NCI-H1436 treated with DMSO at 0.1 percent for 48 hours (cell line): ENCODE measurements around the gene STAT2.

Experiments used
- DNase-seq: peaks from one replicate; lab custom pipeline; 2025; lab: John Stamatoyannopoulos, UW

STAT2 gene

DNA sequence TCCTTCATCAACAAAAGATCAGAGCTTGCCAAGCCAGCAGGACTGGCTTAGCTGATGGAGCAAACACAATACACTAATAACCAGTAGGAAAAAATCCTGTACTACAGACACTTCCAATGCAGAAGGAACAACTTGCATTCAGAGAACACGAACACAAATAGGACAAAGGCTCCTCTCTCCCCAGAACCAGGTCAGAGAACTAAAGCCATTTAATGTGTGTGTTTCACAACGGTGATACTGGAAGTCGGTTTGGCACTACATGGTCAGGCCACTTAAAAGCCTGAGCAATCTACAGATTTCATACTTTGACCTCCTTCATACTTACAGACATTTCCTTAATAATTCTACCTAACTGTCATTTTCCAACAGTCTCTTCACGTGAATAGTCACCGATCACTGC, 66.1 kb downstream of the STAT2 start:
- no peak for DNase-seq
